NCI-H82 treated with DMSO at 0.1 percent for 48 hours (cell line): ENCODE results near the gene POLR1G.
A peak's percentile ranks its signal among the peaks of the same experiment; 100 is the strongest.
"Not testable (repeated sequence)": the region's sequence is repeated elsewhere in the genome, so short reads cannot be mapped to it uniquely, and the experiment has no call there.

Experiments
- DNase-seq: peaks from one replicate; lab custom pipeline; 2025; ENCODE audit not compliant: unreplicated experiment; lab: John Stamatoyannopoulos, UW

POLR1G gene

DNA sequence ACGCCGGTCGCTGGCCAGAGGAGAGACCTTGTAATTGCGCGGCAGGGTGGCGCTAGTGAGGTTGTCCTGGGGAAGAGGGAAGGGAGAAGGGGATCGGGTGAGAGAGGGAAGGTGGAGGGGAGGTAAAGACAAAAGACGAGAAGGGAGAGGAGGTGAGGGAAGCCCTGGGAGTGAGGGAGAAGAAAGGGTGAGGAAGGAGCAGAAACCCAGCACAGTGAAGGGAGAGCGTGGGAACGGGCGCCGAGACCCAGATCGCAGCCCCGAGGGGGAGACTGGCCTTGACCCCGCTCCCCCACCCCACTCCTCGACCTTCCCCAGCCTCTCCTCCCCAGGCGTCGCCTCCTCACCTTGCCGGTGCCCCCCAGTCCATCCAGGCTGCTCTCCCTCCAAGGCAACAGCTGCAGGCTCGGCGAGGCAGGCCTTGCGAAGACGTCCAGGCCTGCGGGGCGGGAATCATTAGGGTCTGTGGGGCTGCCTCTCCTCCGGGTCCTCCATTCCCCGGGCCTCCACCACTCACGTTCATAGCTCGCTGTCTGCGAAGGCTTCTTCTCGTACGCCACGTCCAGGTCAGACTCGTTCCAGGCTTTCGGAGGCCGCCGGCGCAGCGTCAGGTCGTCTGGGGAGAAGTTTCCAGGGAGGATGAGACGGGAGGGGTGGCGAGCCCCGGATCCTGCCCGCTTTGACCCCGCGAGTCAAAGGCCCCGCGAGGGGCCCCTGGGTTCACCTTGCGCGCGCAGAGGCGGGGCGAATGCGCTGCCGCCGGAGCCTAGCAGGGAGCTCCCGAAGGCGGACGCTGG is 10.4 kb upstream of the POLR1G start:
- DNase-seq = no peak

DNA sequence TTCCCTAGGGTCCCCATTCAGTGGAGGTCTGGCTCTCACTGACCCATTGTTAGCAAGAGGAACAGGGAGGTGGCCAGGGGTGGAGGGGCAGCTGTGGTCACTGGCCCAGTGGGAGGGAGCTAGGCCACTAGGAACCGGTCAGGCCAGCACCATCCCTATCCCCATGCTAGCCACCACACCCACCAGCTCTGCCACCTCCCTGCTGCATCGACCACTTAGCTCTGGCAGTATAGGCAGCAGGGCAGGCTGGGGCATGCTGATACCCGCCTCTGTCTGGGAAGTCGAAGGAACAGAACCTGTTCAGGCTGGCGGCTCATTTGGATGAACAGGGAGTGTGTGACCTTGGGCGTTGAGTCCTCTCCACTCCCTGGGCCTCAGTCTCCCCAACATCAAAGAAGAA is 6.3 kb upstream of the POLR1G start:
- no peak for DNase-seq

DNA sequence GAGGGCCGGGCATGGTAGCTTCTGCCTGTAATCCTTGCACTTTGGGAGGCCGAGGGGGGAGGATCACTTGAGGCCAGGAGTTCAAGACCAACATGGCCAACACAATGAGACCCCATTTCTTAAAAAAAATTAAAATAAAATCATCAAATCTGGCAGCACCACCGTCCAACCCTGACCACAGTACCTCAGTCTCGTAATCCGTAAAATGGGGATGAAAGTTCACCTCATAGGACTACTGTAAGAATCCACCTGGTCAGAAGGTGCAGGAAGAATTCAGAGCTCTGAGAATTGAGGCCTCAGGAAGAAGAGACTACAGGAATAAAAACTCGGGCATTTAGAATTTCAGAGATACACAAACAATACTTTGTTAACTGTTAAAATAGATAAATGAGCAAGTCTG is 4.6 kb upstream of the POLR1G start:
- DNase-seq = no peak

DNA sequence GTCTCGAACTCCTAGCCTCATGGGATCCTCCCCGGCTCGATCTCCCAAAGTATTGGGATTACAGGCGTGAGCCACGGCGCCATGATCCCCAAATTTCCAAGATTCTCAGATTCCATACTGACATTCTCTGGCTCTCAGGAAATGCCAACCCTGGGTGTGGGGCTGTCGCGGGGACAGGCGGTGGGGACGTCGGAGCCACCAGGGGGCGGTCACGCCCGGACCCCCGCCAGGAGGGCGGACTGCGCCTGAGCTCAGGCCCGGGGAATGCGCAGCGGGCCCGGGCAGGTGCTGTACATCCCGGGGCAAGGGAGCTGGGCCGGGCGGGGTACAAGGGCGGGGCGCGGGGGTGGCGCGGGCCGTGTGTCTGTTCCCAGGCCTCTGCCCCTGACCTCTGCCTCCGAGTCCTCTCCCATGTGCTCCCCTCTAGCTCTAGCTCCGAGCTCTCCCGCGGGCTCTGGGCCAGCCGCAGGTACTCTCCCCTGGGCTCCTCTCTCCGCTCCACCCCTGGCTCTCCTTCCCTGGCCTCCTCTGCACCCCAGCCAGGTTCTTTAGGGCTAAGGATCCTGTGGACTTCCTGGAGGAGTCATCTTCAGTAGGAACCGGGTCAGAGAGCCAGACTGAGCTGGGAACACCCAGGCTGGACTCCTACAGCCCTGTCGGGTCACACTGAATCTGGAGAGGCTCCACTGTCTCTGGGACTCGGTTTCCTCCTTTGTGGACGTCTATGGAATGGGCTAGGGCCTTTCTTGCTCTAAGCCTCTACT is 4.0 kb upstream of the POLR1G start:
- no peak for DNase-seq

DNA sequence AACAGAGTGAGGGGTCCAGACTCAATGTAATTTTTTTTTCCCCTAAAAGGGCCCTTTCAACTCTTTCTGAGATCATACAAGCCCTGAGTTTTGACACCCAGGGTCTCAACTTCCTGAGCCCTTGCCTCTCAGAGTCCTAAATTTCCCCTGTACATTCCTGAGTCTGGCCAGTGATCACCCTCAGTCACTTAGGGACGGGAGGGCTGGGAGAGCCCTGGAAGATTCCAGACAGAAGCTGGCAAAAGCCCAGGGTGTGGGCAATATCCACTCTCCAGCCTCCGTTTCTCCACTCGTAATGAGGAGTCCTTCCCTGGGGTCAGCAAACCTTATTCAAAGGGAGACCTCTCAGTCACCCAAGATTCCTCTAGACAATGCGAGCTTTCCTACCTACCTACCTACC is 3.2 kb upstream of the POLR1G start:
- no peak for DNase-seq

DNA sequence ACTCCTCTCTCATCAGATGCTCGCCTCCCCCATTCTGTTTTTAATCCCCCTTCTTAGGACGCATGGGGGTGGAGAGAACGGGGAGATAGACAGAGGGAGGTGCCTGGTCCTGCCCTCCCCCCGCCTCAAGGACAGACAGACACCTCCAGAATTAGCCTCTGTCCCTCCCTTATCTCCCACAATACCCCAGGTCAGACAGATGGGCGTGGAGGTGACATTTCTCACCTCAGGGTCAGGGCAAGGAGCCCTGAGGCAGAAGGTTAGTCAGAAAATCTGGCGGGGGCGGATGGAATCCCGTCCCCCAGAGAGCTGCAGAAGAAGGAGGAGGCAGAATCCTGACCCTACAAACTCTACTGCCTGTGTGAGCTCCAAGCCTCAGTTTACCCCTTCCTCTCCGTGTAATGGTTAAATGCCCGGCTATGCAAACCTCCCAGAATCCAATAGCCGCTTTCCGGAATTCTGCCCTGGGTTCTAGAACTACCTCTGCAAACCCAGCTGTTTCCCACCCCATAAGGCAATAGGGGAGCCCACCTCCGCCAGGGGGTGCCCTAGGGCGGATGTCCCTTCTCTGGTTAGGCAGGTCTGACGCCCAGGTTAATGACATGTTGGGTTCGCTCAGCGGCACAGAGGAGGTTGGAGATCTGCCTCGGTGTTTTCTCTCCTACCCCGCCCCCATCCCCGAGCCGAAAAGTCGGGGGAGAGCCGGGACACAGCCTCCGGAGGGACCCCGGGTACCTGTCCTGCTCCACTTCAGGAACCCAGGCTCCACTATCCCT is 2.5 kb upstream of the POLR1G start:
- DNase-seq = peak; percentile 71

DNA sequence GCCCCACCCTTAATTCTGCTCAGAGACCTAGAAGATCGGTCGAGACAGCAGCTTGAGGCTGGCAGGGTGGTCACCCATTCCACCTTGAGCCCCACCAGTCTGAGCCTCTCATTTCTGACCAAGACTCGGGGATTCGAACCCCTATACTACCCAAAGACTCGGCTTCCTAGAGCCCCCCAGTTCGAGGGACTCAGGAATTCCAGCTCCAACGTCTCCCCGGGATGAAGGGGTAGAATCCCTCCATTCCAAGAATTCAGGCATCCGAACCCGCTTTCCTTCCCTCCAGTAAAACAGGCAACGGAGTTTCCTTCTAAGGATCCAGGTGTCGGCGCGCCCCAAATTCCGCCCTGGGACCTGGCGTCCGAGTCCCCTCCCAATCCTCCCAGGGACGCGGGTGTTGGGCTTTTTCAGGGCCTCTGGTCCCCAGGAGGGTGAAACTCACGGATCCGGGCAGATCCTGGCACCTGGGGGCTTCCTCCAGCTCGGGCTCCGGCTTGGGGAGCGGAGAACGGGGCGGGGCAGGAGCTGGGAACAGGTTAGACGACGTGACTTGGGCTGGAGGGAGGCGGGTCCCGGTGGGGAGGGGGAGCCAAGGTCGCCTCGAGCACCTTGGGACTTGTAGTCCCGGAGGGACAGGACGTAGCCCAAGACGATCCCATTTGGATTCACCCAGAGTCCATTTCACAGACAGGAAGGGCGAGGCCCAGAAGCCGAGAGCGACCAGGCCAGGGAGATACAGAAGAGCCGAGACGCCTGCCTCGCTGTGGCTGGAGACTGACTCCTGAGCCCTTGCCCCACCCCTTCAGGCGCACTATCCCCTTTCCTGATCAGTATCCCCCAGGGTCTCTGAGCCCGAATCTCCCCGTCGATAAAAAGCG is 1.6 kb upstream of the POLR1G start, which contains the start of gene PPP1R13L:
PPP1R13L (minus strand) TSS at position 513 of the 878 bp plus-strand sequence. CDS start 6,751 bp downstream, outside the sequence.
- peak; percentile 87 for DNase-seq

DNA sequence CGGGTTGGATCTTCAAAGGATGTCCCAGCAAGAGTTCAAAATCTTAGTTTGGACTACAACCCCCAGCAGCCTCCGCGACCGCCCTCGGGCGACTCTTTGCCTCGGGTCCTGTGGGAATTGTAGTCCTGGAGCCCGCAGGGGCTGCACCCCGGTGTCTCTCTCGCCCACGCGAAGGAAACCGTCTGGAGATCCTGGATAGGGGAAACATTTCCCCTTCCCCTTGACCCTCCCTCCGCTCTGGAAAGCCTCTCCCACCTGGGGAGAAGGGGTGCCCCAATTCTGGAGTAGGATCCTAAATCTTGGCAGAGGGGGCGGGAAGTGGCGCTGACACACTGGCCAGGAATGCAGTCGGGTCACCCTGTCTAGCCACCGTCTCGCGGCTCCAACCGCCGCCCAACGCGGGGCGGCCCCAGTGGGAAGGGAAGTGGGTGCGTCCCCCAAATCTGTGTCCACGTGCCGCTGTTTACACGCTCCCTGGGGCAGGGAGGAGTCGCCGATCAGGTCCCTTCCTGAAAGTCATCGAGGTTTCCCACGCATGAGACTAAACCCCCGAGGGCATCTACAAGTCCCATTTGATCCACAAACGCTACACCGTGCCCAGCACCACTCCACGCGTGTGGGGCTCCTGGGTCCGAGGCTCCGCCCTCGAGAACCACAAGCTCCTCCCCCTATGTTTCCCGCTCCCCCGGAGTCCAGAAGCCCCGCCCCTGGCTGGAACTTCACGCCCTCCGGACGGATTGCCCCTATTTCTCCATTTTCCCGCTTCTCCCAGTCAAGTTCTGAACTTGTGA is 814 bp upstream of the POLR1G start:
- DNase-seq = peak; percentile 93

DNA sequence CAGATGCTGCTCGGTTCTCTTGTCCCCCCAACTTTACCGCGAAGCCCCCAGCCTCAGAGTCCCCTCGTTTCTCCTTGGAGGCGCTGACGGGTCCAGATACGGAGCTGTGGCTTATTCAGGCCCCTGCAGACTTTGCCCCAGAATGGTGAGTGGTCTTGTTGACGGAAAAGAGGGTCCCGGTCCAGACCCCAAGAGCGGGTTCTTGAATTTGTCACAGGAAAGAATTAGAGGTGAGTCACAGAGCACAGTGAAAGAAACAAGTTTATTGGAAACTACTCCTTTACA is 589 bp downstream of the POLR1G start:
- no peak for DNase-seq

DNA sequence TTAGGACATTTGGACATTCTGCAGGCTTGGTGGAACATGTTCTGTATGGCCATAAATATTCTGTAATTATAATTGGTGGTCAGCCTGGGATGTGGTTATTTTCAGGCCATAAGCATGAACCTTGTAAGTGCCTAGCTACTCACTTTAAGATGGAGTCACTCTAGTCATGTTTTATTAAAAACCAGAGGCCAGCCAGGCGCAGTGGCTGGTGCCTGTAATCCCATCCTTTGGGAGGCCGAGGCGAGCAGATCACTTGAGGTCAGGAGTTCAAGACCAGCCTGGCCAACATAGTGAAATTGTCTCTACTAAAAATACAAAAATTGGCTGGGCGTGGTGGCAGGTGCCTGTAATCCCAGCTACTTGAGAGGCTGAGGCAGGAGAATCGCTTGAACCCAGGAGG is 1.1 kb downstream of the POLR1G start:
- DNase-seq = not testable (repeated sequence)

DNA sequence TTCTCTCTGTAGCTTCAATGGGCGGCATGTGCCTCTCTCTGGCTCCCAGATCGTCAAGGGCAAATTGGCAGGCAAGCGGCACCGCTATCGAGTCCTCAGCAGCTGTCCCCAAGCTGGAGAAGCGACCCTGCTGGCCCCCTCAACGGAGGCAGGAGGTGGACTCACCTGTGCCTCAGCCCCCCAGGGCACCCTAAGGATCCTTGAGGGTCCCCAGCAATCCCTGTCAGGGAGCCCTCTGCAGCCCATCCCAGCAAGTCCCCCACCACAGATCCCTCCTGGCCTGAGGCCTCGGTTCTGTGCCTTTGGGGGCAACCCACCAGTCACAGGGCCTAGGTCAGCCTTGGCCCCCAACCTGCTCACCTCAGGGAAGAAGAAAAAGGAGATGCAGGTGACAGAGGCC is 1.7 kb downstream of the POLR1G start:
- no peak for DNase-seq

DNA sequence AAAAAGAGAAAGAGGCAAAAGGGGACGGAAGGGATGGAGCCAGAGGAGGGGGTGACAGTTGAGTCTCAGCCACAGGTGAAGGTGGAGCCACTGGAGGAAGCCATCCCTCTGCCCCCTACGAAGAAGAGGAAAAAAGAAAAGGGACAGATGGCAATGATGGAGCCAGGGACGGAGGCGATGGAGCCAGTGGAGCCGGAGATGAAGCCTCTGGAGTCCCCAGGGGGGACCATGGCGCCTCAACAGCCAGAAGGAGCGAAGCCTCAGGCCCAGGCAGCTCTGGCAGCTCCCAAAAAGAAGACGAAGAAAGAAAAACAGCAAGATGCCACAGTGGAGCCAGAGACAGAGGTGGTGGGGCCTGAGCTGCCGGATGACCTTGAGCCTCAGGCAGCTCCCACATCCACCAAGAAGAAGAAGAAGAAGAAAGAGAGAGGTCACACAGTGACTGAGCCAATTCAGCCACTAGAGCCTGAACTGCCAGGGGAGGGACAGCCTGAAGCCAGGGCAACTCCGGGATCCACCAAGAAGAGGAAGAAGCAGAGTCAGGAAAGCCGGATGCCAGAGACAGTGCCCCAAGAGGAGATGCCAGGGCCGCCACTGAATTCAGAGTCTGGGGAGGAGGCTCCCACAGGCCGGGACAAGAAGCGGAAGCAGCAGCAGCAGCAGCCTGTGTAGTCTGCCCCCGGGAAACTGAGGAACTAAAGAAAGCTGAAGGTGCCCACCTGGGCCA is 2.5 kb downstream of the POLR1G start:
- no peak for DNase-seq

DNA sequence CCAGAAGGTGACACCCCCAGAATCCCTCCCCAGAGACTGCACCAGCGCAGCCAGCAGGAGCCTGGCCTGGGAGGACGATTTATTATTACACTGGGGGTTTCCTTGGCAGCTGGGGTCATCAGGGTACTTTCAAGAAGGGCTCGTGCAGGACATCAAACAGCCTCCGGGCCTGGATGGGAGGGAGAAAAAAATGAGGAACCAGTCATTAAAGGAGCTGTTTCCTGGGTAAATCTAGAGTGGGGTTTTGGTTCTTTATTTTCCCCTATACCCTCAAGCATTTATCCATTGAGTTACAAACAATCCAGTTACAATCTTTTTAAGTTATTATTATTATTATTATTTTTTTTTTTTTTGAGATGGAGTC is 3.1 kb downstream of the POLR1G start:
- no peak for DNase-seq

DNA sequence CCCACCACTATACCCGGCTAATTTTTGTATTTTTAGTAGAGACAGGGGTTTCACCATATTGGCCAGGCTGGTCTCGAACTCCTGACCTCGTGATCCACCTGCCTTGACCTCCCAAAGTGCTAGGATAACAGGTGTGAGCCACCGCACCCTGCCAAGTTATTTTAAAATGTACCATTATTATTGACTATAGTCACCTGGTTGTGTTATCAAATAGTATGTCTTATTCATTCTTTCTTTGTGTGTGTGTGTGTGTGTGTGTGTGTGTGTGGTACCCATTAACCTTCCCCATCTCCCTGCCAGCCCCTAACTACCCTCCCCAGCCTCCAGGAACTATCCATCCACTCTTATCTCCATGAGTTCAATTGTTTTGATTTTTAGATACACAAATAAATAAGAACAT is 3.9 kb downstream of the POLR1G start:
- DNase-seq = not testable (repeated sequence)

DNA sequence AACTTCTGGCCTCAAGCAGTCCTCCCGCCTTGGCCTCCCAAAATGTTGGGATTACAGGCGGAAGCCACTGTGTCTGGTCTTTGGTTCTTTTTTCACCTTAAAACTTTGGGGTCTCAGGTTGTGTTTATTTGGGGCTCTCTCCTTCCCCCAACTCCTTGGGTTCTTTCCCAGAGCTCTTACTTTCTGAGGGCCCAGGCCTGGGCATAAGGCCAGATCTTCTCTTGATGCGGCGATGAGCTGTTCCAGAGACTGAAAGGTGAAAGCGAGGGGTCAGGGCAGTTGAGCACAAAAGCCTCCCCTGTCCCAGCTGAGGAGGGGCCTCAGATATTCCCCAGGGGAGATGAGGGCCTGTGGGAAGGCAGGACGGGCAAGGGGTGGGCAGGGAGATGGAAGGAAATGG is 7.1 kb downstream of the POLR1G start:
- DNase-seq = no peak

DNA sequence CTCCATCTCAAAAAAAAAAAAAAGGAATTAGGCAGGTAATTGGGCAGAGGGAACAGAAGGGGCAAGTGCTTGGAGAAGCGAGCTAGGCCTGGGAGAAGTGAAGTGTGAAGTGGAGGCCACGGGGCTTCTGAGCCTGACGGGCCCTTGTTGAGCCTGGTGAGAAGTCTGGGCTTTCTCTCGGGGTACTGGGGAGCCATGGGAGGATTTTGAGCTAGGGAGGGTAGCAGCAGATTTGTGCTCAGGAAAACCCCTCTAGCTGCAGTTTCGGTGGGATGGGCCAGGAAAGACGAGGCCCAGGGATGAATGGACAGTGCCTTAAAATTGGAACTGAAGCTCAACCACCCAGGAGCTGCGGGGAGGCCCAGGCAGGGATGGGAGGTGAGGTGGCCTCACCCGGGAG is 8.0 kb downstream of the POLR1G start:
- DNase-seq = no peak

DNA sequence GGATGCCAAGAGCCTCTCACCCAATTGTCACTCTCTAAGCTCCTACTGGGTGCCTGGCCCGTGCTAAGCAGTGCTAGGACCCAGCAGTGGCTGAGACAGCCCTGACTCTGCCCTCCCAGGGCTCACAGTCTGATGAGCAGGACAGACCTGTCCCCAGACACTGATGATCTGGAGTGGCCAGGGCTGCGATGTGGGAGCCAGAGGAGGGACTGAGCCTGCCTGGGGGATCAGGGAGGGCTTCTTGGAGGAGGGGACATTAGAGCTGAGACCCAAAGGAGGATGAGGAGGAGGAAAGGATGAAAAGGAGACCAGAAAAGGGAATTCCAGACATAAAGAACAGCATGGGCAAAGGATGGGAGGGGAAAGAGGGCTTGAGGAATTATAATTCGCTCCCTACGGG is 10.7 kb downstream of the POLR1G start:
- no peak for DNase-seq

DNA sequence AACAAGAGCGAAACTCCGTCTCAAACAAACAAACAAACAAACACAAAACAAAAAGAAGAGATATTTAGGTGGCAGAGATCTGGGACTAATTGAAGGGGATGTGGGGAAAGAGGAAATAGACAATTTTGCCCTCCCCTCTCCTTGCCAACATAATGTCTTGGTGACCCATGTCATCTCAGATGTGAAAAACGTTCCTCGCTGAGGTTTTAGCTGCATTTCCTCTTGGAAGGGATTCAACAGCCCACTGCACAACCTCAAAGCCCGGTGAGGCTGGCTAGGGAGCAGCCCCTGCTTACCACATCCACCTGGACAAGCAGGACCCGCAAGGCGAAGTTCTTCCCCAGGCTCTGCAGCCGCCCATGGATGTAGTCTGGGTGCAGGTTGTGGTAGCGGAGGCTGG is 12.4 kb downstream of the POLR1G start:
- no peak for DNase-seq

DNA sequence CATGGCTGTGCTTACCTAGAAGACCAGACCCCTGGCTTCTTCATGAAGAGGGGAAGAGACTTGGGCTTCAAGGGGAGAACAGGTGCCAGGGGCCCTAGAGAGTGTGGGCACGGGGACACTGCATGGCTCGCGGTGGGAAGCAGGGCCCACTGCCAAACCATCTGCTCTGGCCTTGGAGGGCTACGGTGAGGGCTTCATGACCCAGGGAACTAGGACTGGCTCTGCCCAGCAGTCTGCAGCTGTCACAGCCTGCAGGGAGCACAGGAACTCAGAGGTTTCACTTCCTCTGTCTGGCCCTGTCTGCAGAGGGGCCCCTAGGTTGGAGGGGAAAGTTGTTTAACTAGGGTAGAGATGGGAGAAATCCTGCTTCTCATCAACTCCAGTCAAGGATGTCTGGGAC is 13.0 kb downstream of the POLR1G start:
- no peak for DNase-seq

DNA sequence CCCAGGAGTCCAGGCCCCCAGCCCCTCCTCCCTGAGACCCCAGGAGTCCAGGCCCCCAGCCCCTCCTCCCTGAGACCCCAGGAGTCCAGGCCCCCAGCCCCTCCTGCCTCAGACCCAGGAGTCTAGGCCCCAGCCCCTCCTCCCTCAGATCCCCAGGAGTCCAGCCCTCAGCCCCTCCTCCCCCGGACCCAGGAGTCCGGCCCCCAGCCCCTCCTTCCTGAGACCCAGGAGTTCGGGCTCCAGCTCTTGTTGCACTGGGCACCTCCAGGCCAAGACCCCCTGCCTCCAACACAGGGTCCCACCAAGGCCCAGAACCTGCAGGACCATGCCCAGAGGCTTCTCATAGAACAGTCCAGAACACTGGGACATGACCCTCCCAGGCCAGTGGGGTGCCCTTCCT is 13.5 kb downstream of the POLR1G start:
- DNase-seq = no peak
